ENCODE measurements around the gene CABP2.

GRCh38 chr11:67543585-67543984 is 20.3 kb upstream of the CABP2 start:
- no peak for TF ChIP-seq RAD21 (IDR thresholded peaks at IDR 0.05; ENCODE audit: low read length)
- TF ChIP-seq, protein P1, sequence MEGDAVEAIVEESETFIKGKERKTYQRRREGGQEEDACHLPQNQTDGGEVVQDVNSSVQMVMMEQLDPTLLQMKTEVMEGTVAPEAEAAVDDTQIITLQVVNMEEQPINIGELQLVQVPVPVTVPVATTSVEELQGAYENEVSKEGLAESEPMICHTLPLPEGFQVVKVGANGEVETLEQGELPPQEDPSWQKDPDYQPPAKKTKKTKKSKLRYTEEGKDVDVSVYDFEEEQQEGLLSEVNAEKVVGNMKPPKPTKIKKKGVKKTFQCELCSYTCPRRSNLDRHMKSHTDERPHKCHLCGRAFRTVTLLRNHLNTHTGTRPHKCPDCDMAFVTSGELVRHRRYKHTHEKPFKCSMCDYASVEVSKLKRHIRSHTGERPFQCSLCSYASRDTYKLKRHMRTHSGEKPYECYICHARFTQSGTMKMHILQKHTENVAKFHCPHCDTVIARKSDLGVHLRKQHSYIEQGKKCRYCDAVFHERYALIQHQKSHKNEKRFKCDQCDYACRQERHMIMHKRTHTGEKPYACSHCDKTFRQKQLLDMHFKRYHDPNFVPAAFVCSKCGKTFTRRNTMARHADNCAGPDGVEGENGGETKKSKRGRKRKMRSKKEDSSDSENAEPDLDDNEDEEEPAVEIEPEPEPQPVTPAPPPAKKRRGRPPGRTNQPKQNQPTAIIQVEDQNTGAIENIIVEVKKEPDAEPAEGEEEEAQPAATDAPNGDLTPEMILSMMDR (IDR thresholded peaks at IDR 0.05): no peak
- TF ChIP-seq YY1 (IDR thresholded peaks at IDR 0.05; ENCODE audit: low read depth): no peak
- TF ChIP-seq, protein P2, sequence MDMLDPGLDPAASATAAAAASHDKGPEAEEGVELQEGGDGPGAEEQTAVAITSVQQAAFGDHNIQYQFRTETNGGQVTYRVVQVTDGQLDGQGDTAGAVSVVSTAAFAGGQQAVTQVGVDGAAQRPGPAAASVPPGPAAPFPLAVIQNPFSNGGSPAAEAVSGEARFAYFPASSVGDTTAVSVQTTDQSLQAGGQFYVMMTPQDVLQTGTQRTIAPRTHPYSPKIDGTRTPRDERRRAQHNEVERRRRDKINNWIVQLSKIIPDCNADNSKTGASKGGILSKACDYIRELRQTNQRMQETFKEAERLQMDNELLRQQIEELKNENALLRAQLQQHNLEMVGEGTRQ (IDR thresholded peaks at IDR 0.05; ENCODE audit: borderline replicate concordance, low read depth, low read length): no peak
- no peak for TF ChIP-seq GABPA (IDR thresholded peaks at IDR 0.05; ENCODE audit: low read depth)
- no peak for TF ChIP-seq RFX5 (IDR thresholded peaks at IDR 0.05; ENCODE audit: low read length)
